ENCODE data around the gene FGF14.

Gene FGF14

DNA sequence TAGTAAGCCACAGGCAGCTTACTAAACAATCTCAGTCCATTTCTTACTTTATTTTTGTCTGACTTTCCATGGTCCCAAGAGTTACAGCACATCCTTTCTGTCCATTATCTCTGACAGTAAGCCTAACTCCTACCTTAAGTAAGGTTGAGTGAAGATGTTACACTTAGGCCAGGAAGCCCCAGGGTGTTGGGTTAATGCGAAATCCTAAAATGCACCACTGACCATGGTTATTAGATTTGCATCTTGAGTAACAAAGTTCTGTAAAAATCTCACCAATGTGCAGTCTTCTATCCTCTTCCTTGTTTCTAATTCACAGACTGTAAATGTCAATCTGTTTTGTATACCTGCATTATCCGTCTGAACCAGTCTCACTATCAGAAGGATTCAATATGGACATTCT, 462.5 kb downstream of the FGF14 start:
- TF ChIP-seq ZFX (IDR thresholded peaks at IDR 0.05; ENCODE audit: borderline replicate concordance) = no peak
- TF ChIP-seq, protein P1, sequence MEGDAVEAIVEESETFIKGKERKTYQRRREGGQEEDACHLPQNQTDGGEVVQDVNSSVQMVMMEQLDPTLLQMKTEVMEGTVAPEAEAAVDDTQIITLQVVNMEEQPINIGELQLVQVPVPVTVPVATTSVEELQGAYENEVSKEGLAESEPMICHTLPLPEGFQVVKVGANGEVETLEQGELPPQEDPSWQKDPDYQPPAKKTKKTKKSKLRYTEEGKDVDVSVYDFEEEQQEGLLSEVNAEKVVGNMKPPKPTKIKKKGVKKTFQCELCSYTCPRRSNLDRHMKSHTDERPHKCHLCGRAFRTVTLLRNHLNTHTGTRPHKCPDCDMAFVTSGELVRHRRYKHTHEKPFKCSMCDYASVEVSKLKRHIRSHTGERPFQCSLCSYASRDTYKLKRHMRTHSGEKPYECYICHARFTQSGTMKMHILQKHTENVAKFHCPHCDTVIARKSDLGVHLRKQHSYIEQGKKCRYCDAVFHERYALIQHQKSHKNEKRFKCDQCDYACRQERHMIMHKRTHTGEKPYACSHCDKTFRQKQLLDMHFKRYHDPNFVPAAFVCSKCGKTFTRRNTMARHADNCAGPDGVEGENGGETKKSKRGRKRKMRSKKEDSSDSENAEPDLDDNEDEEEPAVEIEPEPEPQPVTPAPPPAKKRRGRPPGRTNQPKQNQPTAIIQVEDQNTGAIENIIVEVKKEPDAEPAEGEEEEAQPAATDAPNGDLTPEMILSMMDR (IDR thresholded peaks at IDR 0.05) = no peak
- no peak overlapping the region for H3K27ac ChIP-seq

DNA sequence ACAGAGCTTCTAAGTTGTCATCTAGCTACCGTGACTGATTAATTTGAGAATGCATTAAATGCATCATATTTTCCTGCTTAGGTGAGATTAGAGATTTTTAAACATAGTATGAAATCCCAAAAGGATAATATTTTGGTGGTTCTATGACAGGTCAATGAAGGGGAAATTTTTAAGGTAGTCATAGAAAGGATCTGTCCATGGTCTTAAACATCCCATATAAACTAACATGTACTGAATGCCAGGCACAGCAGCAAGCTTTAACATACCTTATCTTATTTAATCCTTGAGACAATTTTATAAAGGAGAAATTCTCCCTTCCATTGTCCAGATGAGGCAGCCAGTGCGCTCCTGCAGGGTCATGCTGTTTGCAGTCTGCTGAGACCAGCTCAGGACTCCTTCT, 466.0 kb downstream of the FGF14 start:
- no peak overlapping the region for H3K27ac ChIP-seq
- no peak for TF ChIP-seq ZFX (IDR thresholded peaks at IDR 0.05; ENCODE audit: borderline replicate concordance)
- TF ChIP-seq, protein P1 (IDR thresholded peaks at IDR 0.05) = no peak

DNA sequence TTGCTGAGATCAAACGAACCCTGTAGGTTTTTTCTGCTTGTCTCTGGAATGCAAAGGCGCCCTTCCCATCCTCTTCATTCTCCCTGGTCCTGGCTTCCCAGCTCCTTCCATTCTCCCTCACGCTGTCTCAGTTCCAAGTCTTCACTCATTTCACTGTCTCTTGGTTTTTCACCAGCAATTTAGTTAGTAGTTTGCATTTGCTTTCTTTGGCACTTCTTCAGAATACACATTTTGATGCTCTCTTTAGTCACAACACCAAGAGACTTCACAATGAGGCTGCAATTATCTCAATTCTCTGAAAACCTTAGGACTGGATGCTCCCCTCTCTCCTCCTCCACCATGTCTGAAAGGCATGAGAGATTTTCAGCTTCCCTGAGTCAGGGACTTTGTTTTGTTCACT, 470.7 kb downstream of the FGF14 start:
- TF ChIP-seq ZFX (IDR thresholded peaks at IDR 0.05; ENCODE audit: borderline replicate concordance) = no peak
- TF ChIP-seq, protein P1 (IDR thresholded peaks at IDR 0.05) = no peak
- H3K27ac ChIP-seq = no peak overlapping the region

DNA sequence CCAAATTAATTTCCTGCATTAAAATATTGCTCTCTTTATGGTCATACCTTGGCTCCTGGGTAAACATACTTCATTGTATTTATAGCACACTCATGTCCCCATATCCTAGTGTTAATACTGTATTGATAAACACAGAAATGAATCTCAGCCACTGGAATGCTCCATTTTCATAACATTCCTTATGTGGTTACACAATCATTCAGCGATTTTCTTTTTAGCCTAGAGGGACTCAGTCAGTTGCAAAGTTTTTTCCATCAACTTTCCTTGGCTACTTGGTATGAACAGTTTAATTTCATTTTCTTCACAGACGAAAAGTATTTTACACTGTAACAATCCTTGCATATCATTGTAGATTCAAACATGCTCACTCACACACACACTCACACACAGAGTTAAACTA, 471.5 kb downstream of the FGF14 start:
- TF ChIP-seq ZFX (IDR thresholded peaks at IDR 0.05; ENCODE audit: borderline replicate concordance) = no peak
- TF ChIP-seq, protein P1 (IDR thresholded peaks at IDR 0.05) = no peak
- H3K27ac ChIP-seq = no peak overlapping the region

DNA sequence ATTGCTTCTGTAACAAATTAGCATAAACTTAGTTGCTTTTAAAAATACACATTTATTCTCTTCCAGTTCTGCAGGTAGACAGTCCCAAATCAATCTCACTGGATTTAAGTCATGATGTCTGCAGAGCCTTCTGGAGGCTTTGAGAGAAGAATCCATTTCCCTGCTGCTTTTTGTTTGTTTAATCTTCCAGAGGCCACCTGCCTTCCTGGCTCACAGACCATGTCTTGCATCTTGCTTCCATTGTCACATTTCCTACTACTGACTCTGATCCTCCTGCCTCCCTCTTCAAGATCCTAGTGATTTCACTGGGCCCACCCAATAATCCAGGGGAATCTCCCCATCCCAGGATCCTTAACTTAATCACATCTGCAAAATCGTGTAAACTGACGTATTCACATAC, 476.1 kb downstream of the FGF14 start:
- H3K27ac ChIP-seq = no peak overlapping the region
- TF ChIP-seq, protein P1 (IDR thresholded peaks at IDR 0.05) = no peak
- TF ChIP-seq ZFX (IDR thresholded peaks at IDR 0.05; ENCODE audit: borderline replicate concordance) = no peak

DNA sequence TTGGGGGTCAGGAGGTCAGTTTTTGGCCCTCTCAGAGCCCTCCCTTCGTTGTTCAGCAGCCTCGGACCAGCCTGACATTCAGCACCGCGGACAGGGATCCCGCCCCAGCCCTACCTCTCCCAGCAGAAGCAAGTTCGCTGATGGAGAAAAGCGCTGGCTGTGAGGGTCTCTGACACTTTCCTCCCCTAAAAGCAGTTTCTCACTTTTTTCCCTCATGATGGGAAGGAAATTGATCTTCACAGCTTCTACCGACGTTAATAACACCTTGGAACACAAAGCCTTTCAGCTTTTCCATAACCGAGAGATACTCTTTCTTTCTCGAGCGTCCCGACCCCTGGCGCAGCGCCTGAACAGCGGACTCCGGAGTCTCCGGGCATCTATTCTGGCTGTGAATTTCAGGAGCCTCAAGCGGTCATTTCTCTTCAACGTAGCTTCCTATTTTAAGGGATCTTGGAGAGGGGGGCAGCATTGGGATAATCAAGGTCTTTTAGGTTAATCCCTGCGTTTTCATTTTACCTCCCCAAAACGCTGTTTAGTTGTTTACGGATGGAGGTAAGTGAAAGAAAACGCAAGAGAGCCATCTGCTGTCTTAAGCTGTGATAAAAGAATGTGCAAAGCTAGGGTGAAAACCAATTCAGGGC, 482.2 kb downstream of the FGF14 start:
- TF ChIP-seq ZFX (IDR thresholded peaks at IDR 0.05; ENCODE audit: borderline replicate concordance) = no peak
- TF ChIP-seq, protein P1 (IDR thresholded peaks at IDR 0.05) = peak; percentile 43

DNA sequence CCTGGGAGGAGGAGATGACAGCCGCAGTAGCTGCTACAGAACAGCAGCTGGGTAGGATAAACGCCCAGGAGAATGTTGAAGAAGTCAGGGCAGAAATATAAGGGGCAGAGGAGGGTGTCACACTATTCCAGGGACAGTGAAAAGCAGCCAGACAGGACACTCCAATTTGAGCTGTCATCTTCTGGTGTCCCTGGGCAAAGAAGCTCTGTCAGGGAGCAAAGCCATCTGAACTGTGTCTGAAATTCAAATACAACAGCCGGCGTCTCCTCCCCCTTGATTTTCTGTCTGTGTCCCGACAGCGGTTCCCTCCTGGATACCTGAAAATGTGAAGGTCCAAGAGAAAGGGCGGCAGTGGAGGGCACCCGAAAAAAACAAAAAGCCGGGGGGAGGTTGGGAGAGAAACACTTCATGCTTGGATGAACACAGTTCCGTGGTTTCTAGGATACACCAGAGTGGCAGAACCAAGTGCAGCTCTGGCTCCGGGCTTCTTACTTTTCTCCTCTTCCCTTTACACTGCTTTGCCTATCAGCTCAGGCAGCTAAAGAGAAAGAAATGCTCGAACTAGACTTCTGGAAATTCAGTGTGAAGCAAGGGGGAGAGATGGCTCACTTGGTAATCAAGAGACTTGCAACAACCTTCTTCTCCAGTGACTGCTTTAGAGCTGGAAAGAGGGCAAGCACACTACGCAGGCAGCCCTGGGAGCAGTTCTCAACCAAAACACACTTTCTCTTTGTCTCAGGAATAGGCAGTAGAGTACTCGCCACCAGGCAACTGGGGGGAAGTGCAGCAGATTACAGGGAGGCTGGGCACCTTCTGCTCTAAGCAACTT, 483.8 kb downstream of the FGF14 start:
- TF ChIP-seq ZFX (IDR thresholded peaks at IDR 0.05; ENCODE audit: borderline replicate concordance) = no peak
- TF ChIP-seq, protein P1 (IDR thresholded peaks at IDR 0.05) = no peak
- no peak overlapping the region for H3K27ac ChIP-seq

More for the DNA sequence above, 482.2 kb downstream of the FGF14 start:
- H3K27ac ChIP-seq = no peak overlapping the region

Data from 22Rv1 (cell line).